SK-N-SH (cell line): ENCODE results near the gene TBCD. TPM values are rescaled to one million over a fixed set of nuclear protein-coding genes. Genes with fewer than 3 reads are reported as not detected.

Experiments used
- CTCF ChIA-PET: fragments of 300-600, 350-600 bp; formaldehyde crosslinking; extraction: SDS; loops from one replicate; lab custom pipeline; 2021; lab: Yijun Ruan, JAX
- POLR2A ChIA-PET: fragments of 350-600 bp; sonication (Branson Sonifier 250); formaldehyde crosslinking; extraction: SDS; loops from one replicate; lab custom pipeline; 2020; ENCODE audit warnings: antibody characterized with exemption, inconsistent platforms; lab: Yijun Ruan, JAX
- DNase-seq: peaks from one replicate; pipeline ENCODE4 v3.0.0; 2012
- H2AFZ ChIP-seq: fragments of 200-600 bp; sonication (generic); 2 replicates; pipeline ENCODE4 v1.8.1; 2016; ENCODE audit warnings: antibody characterized with exemption, mild to moderate bottlenecking, low read depth
- H3F3A ChIP-seq: fragments of 200-600 bp; sonication (generic); replicated peaks from 2 replicates; pipeline ENCODE3; 2016; ENCODE audit warnings: antibody characterized with exemption, mild to moderate bottlenecking; ENCODE audit not compliant: insufficient read depth
- H3K27ac ChIP-seq, 2 experiments: fragments of 200-500 bp in 1 of 2; fragments of 200-600 bp in 1 of 2; sonication (Bioruptor generic) in 1 of 2; sonication (generic), shearing (Covaris generic) in 1 of 2; 2 replicates each; pipeline versions ENCODE4 v1.5.1 to v1.6.1; 2014 to 2016; ENCODE audit warnings: low read depth in 2 of 2, inconsistent platforms in 1 of 2, low read length in 1 of 2, mild to moderate bottlenecking in 1 of 2, mixed read lengths in 1 of 2
- H3K27me3 ChIP-seq: fragments of 200-600 bp; sonication (generic), shearing (Covaris generic); 2 replicates; pipeline ENCODE4 v1.6.1; 2016; ENCODE audit warnings: mixed run types; ENCODE audit not compliant: insufficient read depth
- H3K36me3 ChIP-seq, 2 experiments: fragments of 200-500 bp in 1 of 2; fragments of 200-600 bp in 1 of 2; sonication (Bioruptor generic) in 1 of 2; sonication (generic) in 1 of 2; replicated peaks in 1 of 2; 2 replicates each; pipeline versions ENCODE3 to v1.5.1; 2014 to 2016; ENCODE audit warnings: low read length in 1 of 2, mild to moderate bottlenecking in 1 of 2; ENCODE audit not compliant: insufficient read depth in 2 of 2, control insufficient read depth in 1 of 2
- H3K4me1 ChIP-seq, 2 experiments: fragments of 200-500 bp in 1 of 2; fragments of 200-600 bp in 1 of 2; sonication (Bioruptor generic) in 1 of 2; sonication (generic), shearing (Covaris generic) in 1 of 2; 2 replicates each; pipeline versions ENCODE4 v1.5.1 to v1.6.1; 2014 to 2016; ENCODE audit warnings: low read depth in 1 of 2, low read length in 1 of 2, mixed run types in 1 of 2; ENCODE audit not compliant: insufficient read depth in 2 of 2, control insufficient read depth in 1 of 2
- H3K4me2 ChIP-seq: fragments of 200-600 bp; sonication (generic), shearing (Covaris generic); 2 replicates; pipeline ENCODE4 v1.6.1; 2017; ENCODE audit warnings: mixed run types
- H3K4me3 ChIP-seq, 2 experiments: fragments of 200-500 bp in 1 of 2; fragments of 200-600 bp in 1 of 2; sonication (Bioruptor generic) in 1 of 2; sonication (generic), shearing (Covaris generic) in 1 of 2; 2 replicates each; pipeline versions ENCODE4 v1.5.1 to v1.8.1; 2014 to 2016; ENCODE audit warnings: low read depth in 2 of 2, inconsistent platforms in 1 of 2, low read length in 1 of 2, mild to moderate bottlenecking in 1 of 2, mixed read lengths in 1 of 2, moderate library complexity in 1 of 2
- H3K79me2 ChIP-seq: fragments of 200-600 bp; sonication (generic); 2 replicates; pipeline ENCODE4 v1.8.1; 2017; ENCODE audit warnings: mild to moderate bottlenecking; ENCODE audit not compliant: insufficient read depth
- H3K9ac ChIP-seq: fragments of 200-600 bp; sonication (generic); 2 replicates; pipeline ENCODE4 v1.6.1; 2017; ENCODE audit warnings: mixed run types
- H3K9me2 ChIP-seq: fragments of 200-600 bp; sonication (generic); 2 replicates; pipeline ENCODE4 v1.6.1; 2017; ENCODE audit warnings: mixed run types
- H3K9me3 ChIP-seq: fragments of 200-600 bp; sonication (generic); 2 replicates; pipeline ENCODE4 v1.6.1; 2017; ENCODE audit warnings: mixed run types, mild to moderate bottlenecking, moderate library complexity
- H4K20me1 ChIP-seq: fragments of 200-600 bp; sonication (generic); 2 replicates; pipeline ENCODE4 v1.6.1; 2017; ENCODE audit warnings: mild to moderate bottlenecking, mixed run types; ENCODE audit not compliant: insufficient read depth
- CHD2 ChIP-seq: fragments of 150-350 bp; IDR thresholded peaks from 2 replicates; pipeline ENCODE4 v1.6.1; 2018; ENCODE audit warnings: low read length; ENCODE audit not compliant: partially characterized antibody
- CTCF ChIP-seq: fragments of 200-600 bp; sonication (generic); IDR thresholded peaks from 2 replicates; pipeline ENCODE4 v1.6.1; 2017; ENCODE audit warnings: antibody characterized with exemption, mild to moderate bottlenecking, moderate library complexity
- FOXJ3 ChIP-seq: sonication (generic); formaldehyde crosslinking; IDR thresholded peaks from 2 replicates; pipeline ENCODE4 v1.5.1; 2020; ENCODE audit warnings: mild to moderate bottlenecking, missing genetic modification reagents
- IRF3 ChIP-seq: fragments of 150-350 bp; IDR thresholded peaks from 2 replicates; pipeline ENCODE4 v1.6.1; 2016; ENCODE audit warnings: mild to moderate bottlenecking, low read depth, low read length
- JUND ChIP-seq: IDR thresholded peaks from 2 replicates; pipeline ENCODE4 v1.4.0; 2012
- MAX ChIP-seq: IDR thresholded peaks from 2 replicates; pipeline ENCODE4 v1.4.0; 2012; ENCODE audit warnings: low read depth
- NRF1 ChIP-seq: IDR thresholded peaks from 2 replicates; pipeline ENCODE4 v1.6.1; 2012; ENCODE audit warnings: low read depth, mild to moderate bottlenecking, low read length
- PBX3 ChIP-seq: IDR thresholded peaks from 2 replicates; pipeline ENCODE4; 2012
- RAD21 ChIP-seq: IDR thresholded peaks from 2 replicates; pipeline ENCODE4 v1.6.1; 2012; ENCODE audit warnings: mild to moderate bottlenecking, low read length
- RCOR1 ChIP-seq: fragments of 150-350 bp; IDR thresholded peaks from 2 replicates; pipeline ENCODE4 v1.6.1; 2017; ENCODE audit warnings: antibody characterized with exemption, low read length
- REST ChIP-seq: IDR thresholded peaks from 2 replicates; pipeline ENCODE4 v1.6.1; 2012; ENCODE audit warnings: mild to moderate bottlenecking, low read depth, low read length, moderate library complexity
- SMC3 ChIP-seq: IDR thresholded peaks from 2 replicates; pipeline ENCODE4 v1.6.1; 2012; ENCODE audit warnings: low read depth, low read length, improper control_type of control experiment
- USF1 ChIP-seq: IDR thresholded peaks from 2 replicates; pipeline ENCODE4 v1.4.0; 2012; ENCODE audit warnings: low read depth, borderline replicate concordance
- USF2 ChIP-seq: fragments of 150-350 bp; IDR thresholded peaks from 2 replicates; pipeline ENCODE4 v1.6.1; 2017; ENCODE audit warnings: antibody characterized with exemption, low read length, low read depth, borderline replicate concordance
- ZBTB33 ChIP-seq: IDR thresholded peaks from 2 replicates; pipeline ENCODE4 v1.4.0; 2012; ENCODE audit warnings: low read depth, borderline replicate concordance
- polyA plus RNA-seq, 3 experiments: library from polyadenylated mRNA; depleted of rRNA; stranded (reverse); fragments of >200 nt; gene quantifications; 2 replicates each; pipeline ENCODE4 v1.2.3, GENCODE V29; 2012

TBCD gene
- polyA plus RNA-seq, 1 of the 3 experiments (the other 2 are of a cell fraction), result 107 TPM

- ChIA-PET POLR2A (no interaction called here), CTCF (interaction anchor here (1.1 kb wide), 1 partner anchor 12 kb away, joined by 3 read pairs; no protein-coding TSS in a partner anchor)
- Histone ChIP-seq H3K9ac (no peak overlapping the region), H3K4me3 (no peak overlapping the region), H4K20me1 (no peaks in the 10 kb centered on the region; the same call in 1 of the 2 replicates), H2AFZ (no peak overlapping the region), H3K79me2 (peaks cover 10% of the 10 kb centered on the region; the same call in 1 of the 2 replicates), H3K9me2 (no peaks in the 10 kb centered on the region), H3F3A (no peaks in the 10 kb centered on the region), H3K4me1 (peaks cover 3 to 11% of the 10 kb centered on the region in 2 experiments; a peak in 1 of 4 replicates), H3K4me2 (no peak overlapping the region), H3K9me3 (peaks cover 4% of the 10 kb centered on the region; the same call in 1 of the 2 replicates), H3K27ac (no peak overlapping the region), H3K27me3 (no peaks in the 10 kb centered on the region), H3K36me3 (peaks cover 0 to 17% of the 10 kb centered on the region in 2 experiments)
- DNase-seq, result no peak
- TF ChIP-seq JUND (no peak), IRF3 (no peak), MAX (no peak), NRF1 (no peak), SMC3 (no peak), USF2 (no peak), RCOR1 (no peak), RAD21 (no peak), USF1 (no peak), REST (no peak), ZBTB33 (no peak), CTCF (no peak), CHD2 (no peak), PBX3 (no peak), FOXJ3 (no peak)
Measured at GRCh38 chr17:82826211-82826610, 74.3 kb downstream of the TBCD start.
